M059J (cell line): ENCODE data around the gene TAS1R3. TPM values are rescaled to one million over a fixed set of nuclear protein-coding genes. Genes with fewer than 3 reads are reported as not detected.
"Not testable (repeated sequence)": the region's sequence is repeated elsewhere in the genome, so short reads cannot be mapped to it uniquely, and the experiment has no call there.

ENCODE experiments used
- DNase-seq: peaks from one replicate; pipeline ENCODE4 v3.0.0-alpha.2; 2012; ENCODE audit warnings: low read depth
- total RNA-seq: library from RNA; depleted of rRNA; stranded (reverse); fragments of >200 nt; shearing (Covaris generic); gene quantifications from 2 replicates; pipeline ENCODE4 v1.2.3, GENCODE V29; 2014

TAS1R3 gene
- total RNA-seq, 1 experiment from 2014 or later, result not detected

DNA sequence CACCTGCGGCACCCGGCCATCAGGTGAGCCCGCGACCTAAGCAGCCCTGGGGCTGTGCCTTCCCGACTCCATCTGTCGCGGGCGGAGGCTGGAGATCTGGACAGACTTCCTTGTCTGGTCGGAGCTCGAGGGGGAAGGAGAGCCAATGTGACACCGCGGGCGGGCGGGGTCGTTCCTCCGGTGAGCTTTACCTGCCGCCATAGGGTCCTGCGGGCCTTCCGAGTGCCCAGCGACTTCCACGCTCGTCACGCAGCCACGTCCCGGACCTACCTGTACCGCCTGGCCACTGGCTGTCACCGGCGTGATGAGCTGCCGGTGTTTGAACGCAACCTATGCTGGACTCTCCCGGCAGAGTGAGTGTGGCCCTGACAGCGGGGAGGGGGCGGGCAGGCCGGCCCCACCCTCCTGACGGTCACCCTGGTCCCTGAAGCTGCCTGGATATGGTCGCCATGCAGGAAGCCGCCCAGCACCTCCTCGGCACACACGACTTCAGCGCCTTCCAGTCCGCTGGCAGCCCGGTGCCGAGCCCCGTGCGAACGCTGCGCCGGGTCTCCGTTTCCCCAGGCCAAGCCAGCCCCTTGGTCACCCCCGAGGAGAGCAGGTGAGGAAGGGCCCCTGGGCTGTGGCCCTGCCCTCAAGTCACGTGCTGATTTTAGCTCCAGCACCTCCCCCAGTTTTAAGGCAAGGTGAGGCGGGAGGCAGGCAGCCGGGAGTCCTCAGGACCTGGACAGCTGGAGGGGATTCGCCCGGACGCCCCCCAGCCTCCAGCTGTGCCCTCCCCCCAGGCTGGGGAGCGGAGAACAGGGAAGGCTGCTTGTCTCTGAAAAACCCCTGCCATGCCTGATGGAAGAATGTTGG, 21.6 kb upstream of the TAS1R3 start:
- no peak for DNase-seq

DNA sequence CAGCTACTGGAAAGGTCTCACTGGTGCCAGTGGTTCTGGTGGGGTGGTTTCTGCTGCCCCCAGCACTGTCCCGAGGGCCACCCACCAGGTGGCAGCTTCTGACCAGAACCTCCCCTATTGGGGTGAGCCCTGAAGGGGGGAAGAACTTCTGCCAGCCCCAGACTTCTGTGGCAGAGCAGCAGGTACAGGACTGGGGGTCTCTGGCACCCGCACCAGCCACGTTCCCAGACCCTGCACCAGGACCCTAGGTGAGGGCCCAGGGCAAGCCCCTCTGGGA, 21.0 kb upstream of the TAS1R3 start:
- DNase-seq, result no peak

DNA sequence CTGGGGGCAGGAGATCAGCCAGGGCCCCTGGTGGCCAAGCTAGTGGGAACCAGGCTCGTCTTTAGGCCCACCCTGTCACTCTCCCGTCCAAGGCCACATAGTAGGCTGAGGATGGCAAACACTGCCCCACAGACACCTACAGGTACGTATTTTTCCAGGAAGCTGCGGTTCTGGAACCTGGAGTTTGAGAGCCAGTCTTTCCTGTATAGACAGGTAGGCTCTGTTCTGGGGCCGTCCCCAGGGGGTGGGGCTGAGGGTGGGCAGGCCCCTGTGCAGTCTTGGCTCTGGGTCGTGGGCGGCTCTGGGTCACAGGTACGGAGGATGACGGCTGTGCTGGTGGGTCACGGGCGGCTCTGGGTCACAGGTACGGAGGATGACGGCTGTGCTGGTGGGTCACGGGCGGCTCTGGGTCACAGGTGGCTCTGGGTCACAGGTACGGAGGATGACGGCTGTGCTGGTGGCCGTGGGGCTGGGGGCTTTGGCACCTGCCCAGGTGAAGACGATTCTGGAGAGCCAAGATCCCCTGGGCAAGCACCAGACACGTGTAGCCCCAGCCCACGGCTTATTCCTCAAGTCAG, 20.5 kb upstream of the TAS1R3 start:
- DNase-seq, result no peak

DNA sequence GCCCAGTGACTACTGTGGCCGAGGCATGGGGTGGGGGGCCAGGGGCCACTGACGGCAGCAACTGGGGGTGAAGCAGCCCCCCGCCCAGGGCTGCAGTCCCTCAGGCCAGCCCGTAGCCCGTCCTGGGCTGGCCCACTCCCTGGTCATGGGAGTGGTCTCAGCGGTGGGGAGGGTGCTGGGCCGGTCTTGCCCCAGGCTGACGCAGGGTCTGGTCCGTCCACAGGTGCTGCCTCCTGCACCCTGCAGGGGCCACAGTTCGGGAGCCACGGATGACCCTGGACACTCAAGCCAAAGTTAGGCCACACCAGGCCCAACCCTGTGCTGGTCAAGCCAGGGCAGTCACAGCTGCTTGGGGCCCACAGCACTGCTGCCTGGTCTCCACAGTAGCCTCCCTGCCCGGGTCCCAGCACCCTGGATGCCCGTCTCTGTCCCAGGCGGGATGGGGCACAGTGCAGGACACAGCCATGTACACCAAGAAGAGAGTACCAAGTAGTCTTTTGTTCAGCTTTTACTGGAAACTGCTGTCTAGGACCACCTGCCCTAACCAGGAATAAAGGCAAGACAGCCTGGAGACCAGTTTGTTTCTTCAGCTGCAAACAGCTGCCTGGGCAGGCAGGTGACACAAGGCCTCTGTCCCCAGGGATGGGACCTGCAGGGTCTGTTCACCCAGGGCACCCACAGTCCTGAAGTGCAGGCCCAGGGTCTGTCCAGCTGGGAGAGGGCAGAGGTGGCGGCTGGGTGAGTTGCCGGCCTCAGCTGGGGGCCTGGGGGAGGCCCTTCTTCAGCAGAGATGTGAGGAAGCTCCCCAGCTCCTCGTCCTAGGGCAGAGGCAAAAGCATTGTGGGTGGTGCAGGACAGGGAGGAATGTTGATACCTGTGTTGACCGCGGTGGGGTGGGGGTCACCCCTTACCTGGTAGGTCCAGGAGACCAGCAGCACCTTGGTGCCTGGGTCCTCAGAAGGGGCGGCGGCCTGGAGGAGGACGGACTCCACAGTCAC, 19.7 kb upstream of the TAS1R3 start:
- no peak for DNase-seq

DNA sequence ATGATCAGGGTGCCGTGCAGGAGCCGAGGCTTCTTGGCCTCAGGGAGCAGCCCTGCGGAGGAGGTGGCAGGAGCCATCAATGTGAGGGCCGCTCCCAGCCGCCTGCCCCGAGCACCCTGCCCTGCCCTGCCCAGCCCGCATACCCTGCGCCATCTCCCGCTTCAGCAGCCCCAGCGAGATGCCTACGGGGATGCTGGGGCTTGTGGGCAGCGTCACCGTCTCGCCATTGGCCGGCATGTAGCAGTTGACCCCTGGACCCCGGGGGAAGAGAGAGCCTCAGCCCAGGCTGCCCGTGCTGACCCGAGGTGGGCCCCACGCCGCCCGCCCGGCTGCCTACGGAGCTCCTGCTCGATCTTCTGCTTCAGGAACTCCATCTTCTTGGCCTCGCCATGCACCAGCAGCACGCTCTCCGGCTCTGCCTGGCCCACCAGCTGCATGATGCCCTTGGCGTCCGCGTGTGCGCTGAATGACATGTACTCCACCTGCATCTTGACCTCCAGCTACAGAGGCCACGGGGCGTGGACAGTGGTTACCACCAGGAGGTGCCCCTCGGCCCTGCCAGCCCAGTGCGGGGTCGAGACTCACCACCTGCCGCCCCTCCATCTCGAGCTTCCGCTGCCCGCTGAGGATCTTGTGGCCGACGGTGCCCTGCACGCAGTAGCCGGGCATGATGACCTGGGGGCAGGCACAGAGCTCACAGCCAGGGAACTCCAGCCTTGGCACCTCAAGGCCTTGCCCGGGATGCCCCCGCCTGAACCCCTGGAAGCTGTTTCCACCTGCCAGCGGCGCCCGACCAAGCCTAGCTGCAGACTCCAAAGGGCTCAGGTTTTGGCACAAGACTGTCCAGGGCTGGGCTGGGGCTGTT, 18.4 kb upstream of the TAS1R3 start:
- DNase-seq, result no peak

DNA sequence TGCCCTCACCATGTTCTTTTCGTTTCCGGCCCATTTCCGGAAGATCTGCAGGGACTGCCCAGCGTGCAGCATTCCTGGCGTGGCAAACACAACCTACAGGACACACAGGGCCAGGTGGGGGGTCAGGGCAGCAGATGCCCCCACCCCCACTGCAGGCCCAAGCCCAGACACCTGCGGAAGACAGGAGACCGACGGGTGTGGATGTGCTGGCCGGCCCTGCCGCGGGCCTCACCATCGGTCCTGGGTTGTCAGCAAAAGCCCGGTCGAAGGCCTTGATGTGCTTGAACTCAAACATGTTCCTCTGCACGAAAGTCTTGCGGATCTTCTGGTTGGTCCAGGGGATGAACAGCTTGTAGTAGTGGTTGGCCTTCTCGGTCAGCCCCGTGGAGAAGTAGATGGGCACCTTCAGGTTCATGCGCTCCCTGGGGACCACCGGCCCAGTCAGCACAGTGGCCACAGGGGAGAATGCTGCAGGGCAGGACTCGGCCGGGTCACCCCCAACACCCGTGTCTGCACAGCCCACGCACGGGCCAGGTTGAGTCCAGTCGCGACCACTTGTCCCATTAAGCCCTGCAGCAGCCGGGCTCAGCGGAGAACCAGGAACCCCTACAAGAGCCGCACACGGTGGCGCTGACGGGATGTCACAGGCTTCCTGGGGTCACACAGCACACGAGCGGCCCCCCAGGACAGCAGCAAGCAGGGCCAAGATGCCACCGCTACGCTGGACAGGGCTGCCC, 17.4 kb upstream of the TAS1R3 start:
- DNase-seq, result no peak

DNA sequence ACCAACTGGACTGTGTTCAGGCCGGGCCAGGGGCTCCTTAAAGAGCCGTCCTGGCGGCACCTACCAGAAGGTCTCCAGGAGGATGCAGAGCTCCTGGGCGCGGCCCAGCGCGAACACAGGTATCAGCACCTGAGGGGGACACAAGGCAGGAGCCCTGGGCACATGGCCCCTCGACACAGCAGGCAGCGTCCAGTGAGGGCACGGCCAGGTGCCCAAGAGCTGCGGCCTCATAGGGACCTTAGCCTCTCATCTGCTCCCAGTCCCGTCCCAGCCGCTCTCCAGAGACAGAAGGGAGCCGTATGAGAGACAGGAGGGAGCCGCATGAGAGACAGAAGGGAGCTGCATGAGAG, 16.9 kb upstream of the TAS1R3 start:
- no peak for DNase-seq

DNA sequence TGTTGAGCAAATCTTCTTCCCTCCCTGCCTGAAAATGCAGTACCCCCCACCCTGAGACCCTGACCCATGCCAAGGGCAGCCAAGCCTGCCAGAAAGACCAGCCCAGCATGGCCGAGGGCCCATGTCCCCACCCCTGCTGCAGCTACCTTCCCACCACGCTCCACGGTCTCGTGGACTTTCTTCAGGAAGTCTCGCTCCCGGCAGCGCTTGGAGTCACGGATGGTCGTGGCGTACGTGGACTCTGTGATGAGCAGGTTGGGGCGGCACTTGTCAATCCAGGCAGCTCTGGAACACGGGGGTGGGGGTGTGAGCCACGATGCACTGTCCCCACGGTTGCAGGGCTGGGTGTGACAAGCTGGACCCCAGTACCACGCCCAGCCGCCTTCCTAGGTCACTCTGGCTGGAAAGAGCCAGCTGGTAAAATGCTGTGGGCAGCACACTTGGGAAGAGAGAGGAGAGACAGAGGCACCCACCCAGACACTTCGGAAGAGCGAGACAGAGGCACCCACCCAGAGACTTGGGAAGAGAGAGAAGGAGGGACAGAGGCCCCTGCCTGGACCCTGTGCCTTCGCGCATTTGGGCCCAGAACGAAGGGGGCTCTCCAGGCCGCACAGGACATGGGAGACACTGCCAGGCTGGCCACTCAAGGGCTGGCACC, 16.3 kb upstream of the TAS1R3 start:
- DNase-seq, result no peak

DNA sequence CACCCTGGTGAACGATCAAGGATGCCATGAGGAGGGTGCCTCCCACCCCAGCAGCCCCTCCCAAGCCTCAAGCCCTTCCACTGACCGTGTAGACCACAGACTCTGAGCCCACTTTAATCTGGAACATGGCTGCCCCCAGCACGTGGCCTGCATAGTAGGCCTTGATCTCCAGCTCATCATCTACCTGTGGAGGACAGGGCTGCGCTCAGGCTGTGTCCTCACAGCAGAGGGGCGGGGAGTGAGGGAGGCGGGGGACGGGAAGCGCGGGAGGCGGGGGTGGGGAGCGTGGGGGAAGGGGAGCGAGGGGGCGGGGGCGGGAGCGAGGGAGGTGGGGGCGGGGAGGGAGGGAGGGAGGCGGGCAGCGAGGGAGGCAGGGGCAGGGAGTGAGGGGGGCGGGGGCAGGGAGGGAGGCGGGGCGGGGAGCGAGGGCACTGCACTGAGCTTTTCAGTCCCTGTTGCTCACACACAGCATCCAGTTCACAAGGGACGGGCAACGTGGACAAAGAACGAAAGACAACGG, 15.6 kb upstream of the TAS1R3 start:
- DNase-seq, result no peak

DNA sequence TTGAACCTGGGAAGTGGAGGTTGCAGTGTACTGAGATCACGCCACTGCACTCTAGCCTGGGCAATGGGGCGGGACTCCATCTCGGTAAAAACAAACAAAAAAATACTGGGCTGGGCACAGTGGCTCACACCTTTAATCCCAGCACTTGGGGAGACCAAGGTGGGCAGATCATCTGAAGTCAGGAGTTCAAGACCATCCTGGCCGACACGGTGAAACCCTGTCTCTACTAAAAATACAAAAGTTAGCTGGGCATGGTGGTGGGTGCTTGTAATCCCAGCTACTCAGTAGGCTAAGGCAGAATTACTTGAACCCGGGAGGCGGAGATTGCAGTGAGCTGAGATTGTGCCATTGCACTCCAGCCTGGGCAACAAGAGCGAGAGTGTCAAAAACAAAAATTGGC, 14.9 kb upstream of the TAS1R3 start:
- DNase-seq, result not testable (repeated sequence)

DNA sequence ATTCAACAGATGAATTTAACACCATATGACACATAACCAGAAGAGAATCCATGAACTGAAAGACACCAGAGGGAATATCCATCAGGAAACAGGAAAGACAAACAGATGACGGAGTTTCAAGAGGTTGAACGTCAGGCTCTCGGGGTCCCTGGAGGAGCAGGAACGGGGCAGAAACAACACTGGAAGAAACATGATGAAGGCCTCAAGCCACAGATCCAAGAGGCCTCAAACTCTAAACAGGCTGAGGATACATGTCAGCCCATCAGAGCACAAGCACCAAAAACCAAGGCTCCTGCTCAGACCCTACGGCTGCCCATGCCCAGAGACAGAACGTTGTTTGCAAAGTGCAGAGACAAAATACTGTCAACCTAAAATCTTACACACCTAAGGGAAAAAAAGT, 13.7 kb upstream of the TAS1R3 start:
- no peak for DNase-seq

DNA sequence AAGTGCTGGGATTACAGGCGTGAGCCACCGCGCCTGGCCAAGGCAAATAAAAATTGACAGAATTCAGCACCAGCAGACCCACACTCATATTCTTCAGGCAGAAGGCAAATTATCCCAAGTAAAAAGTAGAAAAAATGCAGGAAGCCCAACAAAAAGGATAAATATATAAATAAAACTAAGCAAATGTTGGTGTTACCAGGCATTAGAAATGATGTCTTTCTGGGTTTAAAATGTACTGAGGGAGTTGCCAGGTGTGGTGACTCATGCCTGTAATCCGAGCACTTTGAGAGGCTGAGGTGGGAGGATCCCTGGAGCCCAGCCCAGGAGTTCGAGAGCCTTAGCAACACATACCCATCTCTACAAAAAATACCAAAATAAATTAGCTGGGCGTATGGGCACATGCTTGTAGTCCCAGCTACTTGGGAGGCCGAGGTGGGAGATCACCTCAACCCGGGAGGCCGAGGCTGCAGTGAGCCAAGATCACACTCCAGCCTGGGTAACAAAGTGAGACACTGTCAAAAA, 12.9 kb upstream of the TAS1R3 start:
- DNase-seq, result peak; percentile 98

DNA sequence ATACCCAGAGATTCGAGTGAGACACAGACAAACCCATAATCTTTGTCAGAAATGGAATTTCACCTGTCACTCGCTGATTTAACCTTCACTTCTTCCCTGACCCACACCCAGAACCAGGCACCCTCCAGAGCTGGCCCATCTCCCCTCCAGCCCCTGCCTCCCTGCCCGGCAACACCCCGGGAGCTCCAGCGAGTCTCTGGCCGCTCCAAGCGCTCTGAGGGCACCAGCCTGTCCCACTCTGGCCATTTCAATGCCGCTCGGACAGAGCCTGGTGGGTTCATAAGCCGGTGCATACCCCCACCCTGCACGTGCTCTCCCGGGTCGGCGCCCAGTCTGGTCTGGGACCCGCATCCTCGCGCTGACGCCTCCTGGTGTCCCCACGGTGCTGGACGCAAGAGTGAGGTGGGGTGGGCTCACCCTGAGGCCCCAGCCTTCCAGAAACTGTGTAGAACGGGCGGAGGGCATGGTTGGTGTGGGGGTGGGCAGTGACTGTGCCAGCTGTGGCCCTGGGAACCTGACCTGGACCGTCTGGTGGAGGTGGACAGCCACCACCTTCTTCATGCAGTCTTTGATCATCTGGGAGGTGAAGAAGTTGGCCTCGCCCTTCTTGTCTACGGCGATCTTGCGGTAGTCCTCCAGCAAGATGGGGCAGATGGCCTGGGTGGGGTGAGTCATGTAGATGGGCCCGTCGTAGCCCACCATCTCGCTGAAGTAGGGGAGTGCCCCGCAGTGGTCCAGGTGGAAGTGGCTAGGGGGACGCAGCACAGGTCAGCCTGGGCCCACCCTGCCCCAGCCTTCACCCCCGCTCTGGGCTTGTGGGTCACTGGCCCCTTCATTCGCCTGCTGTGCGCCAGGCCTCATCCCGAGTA, 12.1 kb upstream of the TAS1R3 start:
- no peak for DNase-seq

DNA sequence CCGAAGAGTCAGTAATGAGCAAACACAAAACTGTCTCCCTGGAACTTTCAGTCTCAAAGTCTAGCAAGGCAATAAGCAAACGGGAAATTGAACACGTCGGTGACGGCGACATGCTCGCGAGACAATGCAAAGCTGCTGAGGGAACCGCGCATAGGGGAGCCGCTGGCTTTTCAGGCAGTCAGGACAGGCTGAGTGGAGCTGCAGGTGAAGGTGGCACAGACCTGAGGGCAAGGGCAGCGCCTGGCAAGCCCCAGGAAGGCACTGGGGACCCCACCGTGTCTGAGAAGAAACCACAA, 11.5 kb upstream of the TAS1R3 start:
- DNase-seq, result no peak

DNA sequence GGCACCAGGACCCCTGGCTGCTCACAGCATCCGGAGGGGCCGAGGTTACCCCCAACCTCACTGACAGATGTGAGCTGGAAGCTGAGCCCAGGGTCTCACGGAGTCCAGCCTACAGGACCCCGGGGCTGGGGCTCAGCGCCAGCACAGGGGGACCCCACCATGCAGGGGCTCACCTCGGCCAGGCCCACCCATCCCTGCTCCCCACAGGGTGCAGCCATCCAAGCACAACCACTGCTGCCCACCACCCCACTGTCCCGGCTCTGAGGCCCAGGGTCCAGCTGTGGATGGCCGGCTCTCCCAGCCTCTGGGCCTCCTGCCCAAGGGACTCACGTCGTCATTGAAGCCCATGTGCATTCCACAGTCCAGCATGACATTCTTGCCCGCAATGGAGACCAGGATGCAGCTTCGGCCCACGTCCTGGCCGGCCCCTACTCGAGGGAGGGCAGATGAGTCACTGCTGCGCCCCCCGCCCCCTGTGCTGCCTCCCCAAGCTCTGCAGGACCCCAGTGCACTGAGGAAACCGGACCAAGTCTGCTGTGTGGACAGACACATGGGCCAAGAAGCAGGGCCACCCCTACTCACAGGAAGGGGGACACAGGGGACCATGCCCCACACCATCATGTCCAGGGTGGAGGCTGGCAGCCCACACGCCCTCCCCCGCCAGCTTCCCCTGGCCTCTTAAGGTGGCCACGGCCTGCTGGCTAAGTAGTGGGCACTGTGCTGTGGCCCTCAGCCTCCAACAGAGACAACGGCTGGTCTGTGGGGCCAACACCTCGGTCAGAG, 10.2 kb upstream of the TAS1R3 start:
- DNase-seq, result no peak

DNA sequence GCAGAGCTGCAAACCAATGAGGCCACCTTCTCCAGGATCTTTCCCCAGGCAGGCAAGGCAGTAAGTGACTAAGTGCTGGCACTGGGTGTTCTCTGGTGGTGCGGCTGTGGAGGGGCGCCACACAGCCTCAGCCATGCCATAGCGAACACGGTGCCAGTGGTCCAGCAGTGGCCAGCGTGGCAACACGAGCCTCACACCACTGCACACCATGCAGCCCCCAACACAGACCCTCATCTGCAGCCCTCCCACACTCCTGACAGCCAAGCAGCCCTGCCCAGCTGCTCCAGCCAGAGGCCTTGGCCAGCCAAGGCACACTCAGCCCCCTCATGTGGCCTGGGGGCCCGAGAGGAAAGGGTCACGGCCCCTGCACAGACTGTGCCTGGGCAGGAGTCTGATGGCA, 9.6 kb upstream of the TAS1R3 start:
- no peak for DNase-seq

DNA sequence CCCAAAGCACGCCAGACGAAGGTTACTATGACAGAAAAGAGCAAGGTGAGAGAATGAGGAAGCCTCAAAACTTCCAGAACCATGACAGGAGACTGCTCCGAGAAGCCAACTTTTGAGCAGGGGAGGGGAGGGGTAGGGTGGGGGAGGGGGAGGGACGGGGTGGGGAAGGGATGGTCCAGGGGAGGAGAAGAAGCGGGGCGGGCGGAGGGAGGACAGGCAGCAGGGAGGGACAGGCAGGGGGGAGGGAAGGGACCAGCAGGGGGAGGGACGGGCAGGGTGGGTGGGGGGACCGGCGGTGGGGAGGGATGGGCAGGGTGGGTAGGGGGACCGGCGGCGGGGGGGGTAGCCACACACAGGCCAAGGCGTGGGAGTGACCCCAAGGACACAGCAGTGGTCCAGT, 8.7 kb upstream of the TAS1R3 start:
- DNase-seq, result no peak

DNA sequence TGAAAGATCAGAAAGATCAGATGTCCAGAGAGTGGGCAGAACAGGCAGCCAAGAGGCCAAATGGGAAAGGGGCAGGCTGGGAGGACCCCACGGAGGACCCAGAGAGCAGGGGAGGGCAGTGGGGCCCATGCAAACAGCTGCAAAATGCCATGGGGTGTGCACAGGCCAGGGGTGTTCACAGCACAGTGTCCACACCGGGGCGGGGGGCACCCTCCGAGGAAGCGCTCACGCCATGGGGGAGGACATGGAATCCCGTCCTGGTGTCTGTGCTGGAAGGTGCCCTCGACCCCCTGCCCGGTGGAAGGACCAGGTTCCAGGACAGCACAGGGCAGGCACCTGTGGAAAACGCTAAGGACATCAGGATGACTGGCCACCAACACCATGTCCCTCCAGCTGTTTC, 8.1 kb upstream of the TAS1R3 start:
- no peak for DNase-seq
